Renal cortical epithelial cell (primary cell): ENCODE data around the gene SRCAP. TPM values are rescaled to one million over a fixed set of nuclear protein-coding genes. Genes with fewer than 3 reads are reported as not detected.
A peak's percentile ranks its signal among the peaks of the same experiment; 100 is the strongest.
"Not testable (repeated sequence)": the region's sequence is repeated elsewhere in the genome, so short reads cannot be mapped to it uniquely, and the experiment has no call there.

Experiments used
- DNase-seq: peaks from one replicate; pipeline ENCODE4 v3.0.0-alpha.2; 2011; ENCODE audit warnings: low read depth
- total RNA-seq: library from RNA; depleted of rRNA; stranded (reverse); fragments of >200 nt; gene quantifications from 2 replicates; pipeline ENCODE4 v1.2.3, GENCODE V29; 2014

Gene SRCAP
- total RNA-seq, 1 donor from 2014 or later, result 74.0 TPM

GRCh38 chr16:30663820-30664219, 35.2 kb upstream of the SRCAP start:
- no peak for DNase-seq

GRCh38 chr16:30664616-30665109, 34.3 kb upstream of the SRCAP start:
- DNase-seq, result no peak

- no peak for DNase-seq
Measured at GRCh38 chr16:30665155-30665829, 33.7 kb upstream of the SRCAP start.

- DNase-seq, result no peak
Measured at GRCh38 chr16:30665830-30666190, 33.2 kb upstream of the SRCAP start.

- no peak for DNase-seq
Measured at GRCh38 chr16:30666681-30667080, 32.3 kb upstream of the SRCAP start.

- no peak for DNase-seq
Measured at GRCh38 chr16:30667361-30667905, 31.5 kb upstream of the SRCAP start.

- DNase-seq, result no peak
Measured at GRCh38 chr16:30668393-30668792, 30.6 kb upstream of the SRCAP start.

GRCh38 chr16:30669026-30669902, 29.7 kb upstream of the SRCAP start:
- DNase-seq, result no peak

- DNase-seq, result no peak
Measured at GRCh38 chr16:30669903-30670824, 28.8 kb upstream of the SRCAP start.

- no peak for DNase-seq
Measured at GRCh38 chr16:30675143-30675542, 23.8 kb upstream of the SRCAP start.

GRCh38 chr16:30677931-30678585, 20.9 kb upstream of the SRCAP start:
- no peak for DNase-seq

GRCh38 chr16:30678586-30678970, 20.4 kb upstream of the SRCAP start:
- DNase-seq, result no peak

GRCh38 chr16:30680326-30680725, 18.6 kb upstream of the SRCAP start:
- no peak for DNase-seq

- no peak for DNase-seq
Measured at GRCh38 chr16:30688701-30689100, 10.3 kb upstream of the SRCAP start.

- DNase-seq, result no peak
Measured at GRCh38 chr16:30691907-30692306, 7.1 kb upstream of the SRCAP start.

GRCh38 chr16:30692396-30693064, 6.4 kb upstream of the SRCAP start:
- DNase-seq, result no peak

GRCh38 chr16:30694926-30695693, 3.9 kb upstream of the SRCAP start:
- DNase-seq, result no peak

- DNase-seq, result not testable (repeated sequence)
Measured at GRCh38 chr16:30696646-30697045, 2.3 kb upstream of the SRCAP start.

- peak; percentile 85 for DNase-seq
Measured at GRCh38 chr16:30697264-30698138, 1.5 kb upstream of the SRCAP start.
